ENCODE data around the gene POFUT1.

Gene POFUT1

GRCh38 chr20:32282461-32282860, 74.8 kb downstream of the POFUT1 start:
- no peak for DNase-seq

- DNase-seq, result no peak
These were observed 77.5 kb downstream of the POFUT1 start for GRCh38 chr20:32285082-32285620.

- DNase-seq, result peak; percentile 68
These were observed 78.1 kb downstream of the POFUT1 start for GRCh38 chr20:32285621-32286371.

- DNase-seq, result peak; percentile 20
These were observed 79.6 kb downstream of the POFUT1 start for GRCh38 chr20:32287231-32287638.

Measured in stimulated activated CD4-positive, alpha-beta T cell treated with anti-CD3 and anti-CD28 coated beads, Interleukin-1b, Interleukin-23, amount 100 ng/mL, for 48 hours (primary cell).